Prostate gland (tissue), 2 donors: ENCODE results near the gene RXRB. TPM values are rescaled to one million over a fixed set of nuclear protein-coding genes. Genes with fewer than 3 reads are reported as not detected.

ENCODE experiments used
- DNase-seq: peaks from one replicate; pipeline ENCODE4 v3.0.0-alpha.2; 2019; ENCODE audit warnings: low spot score
- H3K27ac ChIP-seq, 2 donors: fragments of 200-600 bp; sonication (generic); 2 replicates each; pipeline ENCODE4 v1.5.1; 2017 to 2019
- H3K27me3 ChIP-seq: fragments of 200-600 bp; sonication (generic); replicated peaks from 2 replicates; pipeline ENCODE4 v1.5.1; 2019; ENCODE audit not compliant: insufficient read depth
- H3K36me3 ChIP-seq, 2 donors: fragments of 200-600 bp; sonication (generic); 1 replicate in 1 of 2; 2 replicates in 1 of 2; pipeline versions ENCODE4 v1.5.1 to v1.8.1; 2017 to 2019
- H3K4me1 ChIP-seq: fragments of 200-600 bp; sonication (generic); replicated peaks from 2 replicates; pipeline ENCODE4 v1.5.1; 2019
- H3K4me3 ChIP-seq, 2 donors: fragments of 200-600 bp; sonication (generic); 2 replicates each; pipeline ENCODE4 v1.5.1; 2017 to 2019
- H3K9me3 ChIP-seq: fragments of 200-600 bp; sonication (generic); 2 replicates; pipeline ENCODE4 v1.5.1; 2017
- POLR2A ChIP-seq: fragments of 450-650 bp; IDR thresholded peaks from one replicate; pipeline ENCODE4 v1.6.1; 2016; ENCODE audit warnings: antibody characterized with exemption, mild to moderate bottlenecking
- POLR2AphosphoS5 ChIP-seq: sonication (generic); formaldehyde crosslinking; IDR thresholded peaks from one replicate; pipeline ENCODE4 v1.6.1; 2017; ENCODE audit warnings: antibody characterized with exemption
- WGBS: methylation state at CpG from one replicate; pipeline ENCODE4 v1.1.5; 2018; 5-methylcytosine and 5-hydroxymethylcytosine counted together
- intact Hi-C: fragments of 100-400 bp; cut with DNase I; formaldehyde crosslinking; loops from one replicate; pipeline ENCODE4 v1.14.2; 2022
- total RNA-seq, 2 donors: library from RNA; depleted of rRNA; stranded (reverse); fragments of >200 nt; gene quantifications; one replicate each; pipeline ENCODE4 v1.1.0, GENCODE V29; 2016
- TF ChIP-seq, protein P1 (sequence below), 4 experiments: fragments of 200-600 bp in 2 of 4; fragments of 450-650 bp in 2 of 4; sonication (generic) in 2 of 4; IDR thresholded peaks; 1 replicate in 3 of 4; 2 replicates in 1 of 4; pipeline ENCODE4 v1.5.1; 2016 to 2019; ENCODE audit warnings: antibody characterized with exemption in 4 of 4, mild to moderate bottlenecking in 2 of 4, moderate library complexity in 2 of 4

RXRB gene
- total RNA-seq, 2 donors from 2014 or later: 30.6 to 40.5 TPM

DNA sequence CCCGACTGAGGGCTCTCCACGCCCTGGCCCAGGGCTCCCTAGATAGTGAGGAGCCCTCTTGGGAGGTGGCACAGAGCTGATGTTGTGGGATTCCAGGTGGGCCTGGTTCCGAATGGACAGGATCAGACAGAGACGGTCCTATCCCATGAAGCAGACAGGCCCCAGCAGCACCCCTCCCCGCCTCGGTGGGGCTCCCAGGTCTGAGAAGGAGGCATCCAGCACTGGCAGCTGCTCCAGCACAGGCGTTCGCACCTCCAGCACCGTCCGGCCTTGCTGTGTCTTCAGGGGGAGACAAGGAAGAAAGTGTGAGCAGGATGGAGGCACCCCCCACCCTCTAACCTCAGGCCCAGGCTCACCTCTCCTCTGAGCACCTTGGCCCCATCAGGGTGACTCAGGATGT, 36.9 kb downstream of the RXRB start:
- intact Hi-C loops: loop anchor here (5.0 kb wide), 1 partner anchor 34 kb away; no protein-coding TSS in a partner anchor
- 87% methylated on average over 10 of the region's 10 CpGs for WGBS

GRCh38 chr6:33161354-33162331, 38.8 kb downstream of the RXRB start:
- Histone ChIP-seq H3K4me1 (no peaks in the 10 kb centered on the region), H3K27ac (peak overlapping the region; percentile 43 to 50), H3K9me3 (no peaks in the 10 kb centered on the region), H3K36me3 (no peaks in the 10 kb centered on the region), H3K4me3 (peak overlapping the region; percentile 30 to 35), H3K27me3 (no peaks in the 10 kb centered on the region)
- TF ChIP-seq, protein P1, sequence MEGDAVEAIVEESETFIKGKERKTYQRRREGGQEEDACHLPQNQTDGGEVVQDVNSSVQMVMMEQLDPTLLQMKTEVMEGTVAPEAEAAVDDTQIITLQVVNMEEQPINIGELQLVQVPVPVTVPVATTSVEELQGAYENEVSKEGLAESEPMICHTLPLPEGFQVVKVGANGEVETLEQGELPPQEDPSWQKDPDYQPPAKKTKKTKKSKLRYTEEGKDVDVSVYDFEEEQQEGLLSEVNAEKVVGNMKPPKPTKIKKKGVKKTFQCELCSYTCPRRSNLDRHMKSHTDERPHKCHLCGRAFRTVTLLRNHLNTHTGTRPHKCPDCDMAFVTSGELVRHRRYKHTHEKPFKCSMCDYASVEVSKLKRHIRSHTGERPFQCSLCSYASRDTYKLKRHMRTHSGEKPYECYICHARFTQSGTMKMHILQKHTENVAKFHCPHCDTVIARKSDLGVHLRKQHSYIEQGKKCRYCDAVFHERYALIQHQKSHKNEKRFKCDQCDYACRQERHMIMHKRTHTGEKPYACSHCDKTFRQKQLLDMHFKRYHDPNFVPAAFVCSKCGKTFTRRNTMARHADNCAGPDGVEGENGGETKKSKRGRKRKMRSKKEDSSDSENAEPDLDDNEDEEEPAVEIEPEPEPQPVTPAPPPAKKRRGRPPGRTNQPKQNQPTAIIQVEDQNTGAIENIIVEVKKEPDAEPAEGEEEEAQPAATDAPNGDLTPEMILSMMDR (IDR thresholded peaks at IDR 0.05): peak; percentile 77 to 92 (median 82)
- TF ChIP-seq POLR2AphosphoS5: peak; percentile 13
- no peak for TF ChIP-seq POLR2A
- intact Hi-C loops: loop anchor here (1.0 to 5.0 kb wide), 2 partner anchors 36 to 87 kb away; no protein-coding TSS in a partner anchor
- WGBS: 4% methylated on average over 55 of the region's 58 CpGs
- DNase-seq: peak; percentile 46

More for the DNA sequence above, 36.9 kb downstream of the RXRB start:
- TF ChIP-seq POLR2A: no peak
- no peak for TF ChIP-seq POLR2AphosphoS5
- TF ChIP-seq, protein P1 (IDR thresholded peaks at IDR 0.05): no peak
- H3K36me3 ChIP-seq: no peaks in the 10 kb centered on the region
- no peaks in the 10 kb centered on the region for H3K27me3 ChIP-seq
- no peak overlapping the region for H3K4me3 ChIP-seq
- DNase-seq: no peak
- no peaks in the 10 kb centered on the region for H3K4me1 ChIP-seq
- no peaks in the 10 kb centered on the region for H3K9me3 ChIP-seq
- no peak overlapping the region for H3K27ac ChIP-seq

DNA sequence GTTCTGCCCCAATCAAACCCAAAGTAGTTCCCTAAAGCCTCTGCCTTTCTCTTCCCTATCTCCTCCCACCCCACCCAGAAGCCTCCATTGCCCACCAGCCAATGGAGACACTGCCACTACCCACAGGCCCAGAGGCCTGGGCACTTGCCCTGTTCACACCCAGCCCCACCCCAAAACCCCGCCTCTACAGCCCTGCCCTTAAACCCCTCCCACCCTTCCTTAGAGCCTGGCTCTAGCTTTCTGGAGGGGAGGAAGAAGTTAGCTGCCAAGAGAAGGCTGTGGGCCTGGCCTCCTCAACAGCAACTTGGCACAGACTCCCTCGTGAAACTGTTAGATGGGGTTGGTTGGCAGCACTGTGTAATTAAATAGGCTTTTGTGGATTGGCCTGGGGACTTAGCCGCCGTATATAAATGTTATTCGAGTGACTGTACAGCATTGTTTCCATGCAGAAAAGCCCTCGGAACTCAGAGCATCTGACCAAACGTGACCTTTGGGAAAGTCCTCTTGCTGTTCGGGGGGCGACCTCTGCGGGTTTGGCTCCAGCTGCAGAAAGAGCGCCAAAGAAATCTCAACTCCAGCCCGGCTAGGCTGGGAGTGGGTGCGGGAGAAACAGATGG, 39.6 kb downstream of the RXRB start:
- H3K4me3 ChIP-seq: peak overlapping the region in 1 of 2 donors; percentile 35

DNA sequence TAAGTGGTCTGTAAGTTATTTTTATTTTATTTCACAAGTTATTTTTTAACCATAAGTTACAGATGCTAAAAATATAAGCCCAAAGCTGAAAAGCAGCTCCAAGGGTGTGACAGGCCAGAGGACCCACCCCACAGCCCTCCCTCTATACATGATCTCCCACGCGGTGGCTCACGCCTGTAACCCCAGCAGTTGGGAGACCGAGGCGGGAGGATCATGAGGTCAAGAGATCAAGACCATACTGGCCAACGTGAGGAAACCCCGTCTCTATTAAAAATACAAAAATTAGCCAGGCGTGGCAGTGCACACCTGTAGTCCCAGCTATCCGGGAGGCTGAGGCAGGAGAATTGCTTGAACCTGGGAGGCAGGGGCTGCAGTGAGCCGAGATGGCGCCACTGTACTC, 40.4 kb downstream of the RXRB start:
- Histone ChIP-seq H3K4me3 (no peak overlapping the region), H3K9me3 (no peaks in the 10 kb centered on the region), H3K36me3 (no peaks in the 10 kb centered on the region), H3K27ac (no peak overlapping the region), H3K27me3 (no peaks in the 10 kb centered on the region), H3K4me1 (no peaks in the 10 kb centered on the region)
- 88% methylated on average over 11 of the region's 11 CpGs for WGBS
- TF ChIP-seq, protein P1 (IDR thresholded peaks at IDR 0.05): no peak
- TF ChIP-seq POLR2A (no peak), POLR2AphosphoS5 (no peak)
- intact Hi-C loops: loop anchor here (5.0 kb wide), 1 partner anchor 37 kb away; no protein-coding TSS in a partner anchor
- DNase-seq: no peak

More for the DNA sequence above, 39.6 kb downstream of the RXRB start:
- Histone ChIP-seq H3K9me3 (no peaks in the 10 kb centered on the region), H3K27me3 (no peaks in the 10 kb centered on the region), H3K27ac (peak overlapping the region; percentile 43 to 50), H3K36me3 (no peaks in the 10 kb centered on the region), H3K4me1 (no peaks in the 10 kb centered on the region)
- intact Hi-C loops: loop anchor here (1.0 to 5.0 kb wide), 2 partner anchors 36 to 87 kb away; no protein-coding TSS in a partner anchor
- TF ChIP-seq POLR2AphosphoS5: peak; percentile 75
- TF ChIP-seq POLR2A: no peak
- TF ChIP-seq, protein P1 (IDR thresholded peaks at IDR 0.05): no peak
- WGBS: 18% methylated on average over 13 of the region's 13 CpGs
- DNase-seq: peak; percentile 84
